Activated T-cell treated with anti-CD3 and anti-CD28 coated beads, Interleukin-2, amount 50 U/mL, for 4 hours (primary cell): Measurements from ENCODE around the gene MYCBP2. TPM values are rescaled to one million over a fixed set of nuclear protein-coding genes. Genes with fewer than 3 reads are reported as not detected.

Experiments
- ATAC-seq, 2 donors: fragments of 200-7000 bp; cut with Tn5 transposase; one replicate each; pipeline ENCODE4 v1.10.0; 2021
- DNase-seq: peaks from one replicate; pipeline ENCODE4 v3.0.0-alpha.2; 2020
- H3K27me3 Mint-ChIP-seq: one replicate; pipeline ENCODE4 v1.8.0; 2021; ENCODE audit warnings: low read depth, mixed read lengths
- H3K36me3 Mint-ChIP-seq: one replicate; pipeline ENCODE4 v1.8.0; 2022; ENCODE audit warnings: mixed read lengths; ENCODE audit not compliant: insufficient read depth
- H3K4me1 Mint-ChIP-seq: one replicate; pipeline ENCODE4 v1.8.0; 2021; ENCODE audit warnings: low read depth, mixed read lengths
- H3K4me3 Mint-ChIP-seq: one replicate; pipeline ENCODE4 v1.8.0; 2021; ENCODE audit warnings: mild to moderate bottlenecking, moderate library complexity, mixed read lengths
- H3K9me3 Mint-ChIP-seq: one replicate; pipeline ENCODE4 v1.8.0; 2021; ENCODE audit warnings: mixed read lengths
- total RNA-seq, 3 donors: library from RNA; stranded (reverse); gene quantifications; one replicate each; pipeline ENCODE4 v1.2.1, GENCODE V29; 2021

Gene MYCBP2
- total RNA-seq, 3 donors from 2014 or later: 81.1 to 96.0 (median 88.3) TPM

DNA sequence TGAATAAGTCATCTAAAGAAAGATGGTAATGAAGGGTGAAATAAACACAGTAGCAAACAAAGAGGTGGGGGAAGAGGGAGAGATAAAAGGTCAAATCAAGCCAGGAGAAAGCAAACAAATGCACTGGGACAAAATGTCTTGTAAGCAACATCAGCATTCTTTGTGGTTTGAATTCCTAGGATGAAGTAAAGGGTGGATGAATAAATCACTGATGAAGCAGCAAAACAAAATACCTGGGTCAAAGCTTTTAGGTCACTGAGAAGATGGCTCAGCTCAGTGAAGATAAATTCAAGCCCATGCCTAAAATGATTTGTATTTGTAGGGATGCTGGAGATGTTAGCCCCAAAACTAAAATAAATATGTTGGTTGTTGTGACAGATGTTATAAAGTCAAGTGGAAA is 213.4 kb downstream of the MYCBP2 start:
- ATAC-seq (no peak), DNase-seq (no peak)
- H3K4me1 Mint-ChIP-seq: no peaks in the 10 kb centered on the region
- H3K27me3 Mint-ChIP-seq: no peaks in the 10 kb centered on the region
- no peak overlapping the region for H3K4me3 Mint-ChIP-seq
- H3K9me3 Mint-ChIP-seq: peaks cover 22% of the 10 kb centered on the region
- peaks cover 53% of the 10 kb centered on the region for H3K36me3 Mint-ChIP-seq

DNA sequence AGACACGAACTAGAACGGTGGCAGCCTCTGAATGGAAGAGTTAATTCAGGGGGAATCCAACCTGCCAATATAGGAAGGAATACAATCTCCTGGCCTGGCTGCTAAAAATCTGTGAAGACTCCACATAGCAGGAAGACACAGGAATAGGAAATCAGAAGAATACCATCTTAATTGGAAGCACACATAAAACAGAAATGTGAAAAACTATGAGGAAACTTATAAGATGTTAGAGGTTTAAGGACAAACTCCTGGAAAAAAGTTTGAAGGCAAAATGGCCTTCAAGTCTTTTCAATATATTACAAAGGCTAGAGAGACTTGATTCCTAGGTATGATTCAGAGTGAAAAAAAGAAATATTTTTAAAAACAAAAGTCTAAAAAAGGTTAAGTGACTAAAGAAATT is 221.8 kb downstream of the MYCBP2 start:
- Mint-ChIP-seq H3K4me1 (no peaks in the 10 kb centered on the region), H3K9me3 (no peaks in the 10 kb centered on the region), H3K27me3 (no peaks in the 10 kb centered on the region), H3K4me3 (no peak overlapping the region), H3K36me3 (peaks cover 23% of the 10 kb centered on the region)
- no peak for ATAC-seq
- DNase-seq: no peak

DNA sequence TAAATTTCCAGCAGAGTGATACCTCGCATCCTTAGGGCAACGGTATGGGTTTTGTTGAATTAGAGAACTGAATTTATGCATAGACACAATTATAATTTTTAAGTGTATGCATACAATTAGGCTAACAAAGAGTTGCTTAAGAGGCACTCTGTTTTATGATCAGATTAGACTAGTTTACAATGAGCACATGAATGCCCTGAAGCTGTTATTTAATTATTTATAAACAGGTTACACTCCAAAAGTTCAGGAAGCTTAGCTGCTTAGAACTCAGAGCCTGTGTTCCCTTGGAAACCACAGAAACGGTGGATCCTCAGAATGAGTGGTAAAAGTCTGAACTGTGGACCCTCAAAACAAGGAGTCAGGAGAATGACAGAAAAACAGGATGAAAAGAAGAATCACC is 227.5 kb downstream of the MYCBP2 start:
- Mint-ChIP-seq H3K9me3 (no peaks in the 10 kb centered on the region), H3K4me3 (no peak overlapping the region), H3K36me3 (peaks cover 46% of the 10 kb centered on the region), H3K4me1 (no peaks in the 10 kb centered on the region), H3K27me3 (no peaks in the 10 kb centered on the region)
- ATAC-seq: no peak
- no peak for DNase-seq

DNA sequence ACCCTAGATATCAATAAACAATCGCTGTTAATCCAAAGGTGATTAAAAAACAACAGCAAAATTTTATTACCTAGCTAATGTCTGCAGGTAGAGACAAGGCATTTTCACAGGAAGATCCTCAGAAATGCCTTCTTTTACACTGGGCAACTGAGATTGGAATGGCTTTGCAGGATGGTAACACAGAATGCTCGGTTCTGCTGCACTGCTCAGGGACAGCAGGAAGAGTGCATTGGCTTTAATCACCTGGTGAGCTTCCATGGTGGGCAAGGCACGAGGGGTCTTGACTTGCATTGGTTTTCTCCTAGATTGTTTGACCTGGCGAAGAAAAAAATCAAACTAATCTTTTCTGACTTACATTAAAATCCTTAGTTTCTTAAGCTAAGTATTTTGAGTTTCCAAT is 231.6 kb downstream of the MYCBP2 start:
- Mint-ChIP-seq H3K4me1 (no peaks in the 10 kb centered on the region), H3K27me3 (no peaks in the 10 kb centered on the region), H3K36me3 (peaks cover 54% of the 10 kb centered on the region)

DNA sequence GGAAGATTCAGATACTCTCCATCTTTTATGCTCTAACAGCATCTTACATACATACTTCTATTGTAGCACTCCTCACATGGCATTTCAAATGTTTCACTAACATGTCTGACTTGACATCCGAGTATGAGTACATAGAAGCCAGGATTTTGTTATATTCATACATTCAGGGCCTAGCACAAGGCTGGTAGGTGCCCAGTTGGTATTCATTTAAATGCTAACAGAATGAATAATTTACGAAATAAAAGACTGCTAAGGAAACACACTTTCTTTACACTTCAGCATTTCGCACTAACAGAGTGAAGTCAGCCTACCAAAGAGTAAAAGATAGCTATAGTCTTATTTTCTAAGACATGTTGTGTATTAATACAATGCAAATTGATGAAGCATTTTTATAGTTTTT is 232.1 kb downstream of the MYCBP2 start:
- no peak for ATAC-seq

More for the DNA sequence above, 231.6 kb downstream of the MYCBP2 start:
- DNase-seq: no peak
- ATAC-seq: no peak
- H3K4me3 Mint-ChIP-seq: no peak overlapping the region
- H3K9me3 Mint-ChIP-seq: no peaks in the 10 kb centered on the region

DNA sequence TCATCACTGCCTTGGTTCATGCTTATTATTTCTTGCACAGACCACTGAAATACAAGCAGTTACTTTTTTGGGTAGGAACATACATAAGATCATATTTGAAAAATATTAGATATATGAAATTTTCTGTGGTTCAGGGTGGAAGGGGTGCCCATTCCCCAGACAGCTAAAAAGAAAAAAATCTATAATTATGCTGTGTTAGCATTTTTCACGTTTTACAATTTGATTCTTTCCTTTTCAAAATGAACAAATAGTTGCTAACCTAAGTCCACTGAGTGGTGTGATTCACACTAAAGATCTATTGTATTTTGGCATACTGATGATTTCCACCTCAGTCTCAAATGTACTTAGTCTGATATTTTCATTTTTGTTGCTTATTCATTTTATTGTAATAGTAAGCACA is 233.2 kb downstream of the MYCBP2 start:
- H3K4me1 Mint-ChIP-seq: no peaks in the 10 kb centered on the region
- no peak for ATAC-seq
- no peak overlapping the region for H3K4me3 Mint-ChIP-seq

More for the DNA sequence above, 232.1 kb downstream of the MYCBP2 start:
- H3K36me3 Mint-ChIP-seq: peaks cover 52% of the 10 kb centered on the region
- no peaks in the 10 kb centered on the region for H3K4me1 Mint-ChIP-seq
- H3K4me3 Mint-ChIP-seq: no peak overlapping the region
- no peak for DNase-seq
- H3K9me3 Mint-ChIP-seq: no peaks in the 10 kb centered on the region
- no peaks in the 10 kb centered on the region for H3K27me3 Mint-ChIP-seq

DNA sequence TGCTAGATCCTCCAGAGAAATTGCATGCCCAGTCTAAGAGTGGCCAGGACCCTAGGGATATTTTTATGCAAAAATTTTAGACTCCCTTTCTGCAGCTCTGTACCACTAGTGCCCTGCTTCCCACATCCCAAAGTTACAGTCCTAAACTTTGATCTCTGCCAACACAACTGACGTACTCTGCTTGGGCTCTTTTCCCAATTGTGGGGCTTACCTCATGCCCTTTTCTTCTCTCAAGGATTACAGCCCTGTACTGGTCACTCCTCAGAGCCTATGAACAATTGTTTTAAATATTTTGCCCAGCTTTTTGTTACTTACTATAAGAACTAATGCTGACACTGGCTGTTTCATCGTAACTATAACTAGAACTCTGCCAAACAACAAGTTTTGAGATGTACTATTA is 242.1 kb downstream of the MYCBP2 start:
- ATAC-seq: no peak
- Mint-ChIP-seq H3K4me1 (no peaks in the 10 kb centered on the region), H3K27me3 (no peaks in the 10 kb centered on the region)

More for the DNA sequence above, 233.2 kb downstream of the MYCBP2 start:
- H3K9me3 Mint-ChIP-seq: no peaks in the 10 kb centered on the region
- H3K27me3 Mint-ChIP-seq: no peaks in the 10 kb centered on the region
- H3K36me3 Mint-ChIP-seq: peaks cover 54% of the 10 kb centered on the region
- DNase-seq: no peak

DNA sequence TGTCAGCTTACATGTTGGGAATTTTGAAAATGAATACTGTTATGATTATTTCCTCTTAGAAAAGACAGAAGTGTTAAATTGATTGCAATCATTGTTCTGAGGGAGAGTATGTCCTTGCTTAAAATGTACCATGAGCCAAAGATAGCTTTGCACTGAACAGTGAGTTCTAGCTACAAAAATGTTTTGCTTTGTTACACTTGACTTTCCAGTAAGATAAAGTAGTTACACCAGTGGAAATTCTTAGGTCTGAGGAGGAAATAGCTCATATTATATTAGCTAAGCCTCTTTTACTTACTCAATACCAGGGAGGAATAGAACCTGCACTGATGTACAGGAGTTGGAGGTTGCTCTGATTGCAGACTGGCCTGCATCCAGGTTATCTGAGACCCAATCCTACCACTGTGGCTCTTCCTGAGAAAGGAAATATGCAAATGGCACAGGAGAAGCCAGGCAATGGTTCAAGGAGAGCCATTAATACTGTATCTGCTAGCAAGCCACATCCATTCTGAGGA is 246.9 kb downstream of the MYCBP2 start:
- Mint-ChIP-seq H3K36me3 (peaks cover 55% of the 10 kb centered on the region), H3K4me1 (no peaks in the 10 kb centered on the region), H3K9me3 (no peaks in the 10 kb centered on the region), H3K27me3 (no peaks in the 10 kb centered on the region), H3K4me3 (no peak overlapping the region)
- DNase-seq (no peak), ATAC-seq (no peak)

More for the DNA sequence above, 242.1 kb downstream of the MYCBP2 start:
- DNase-seq: no peak
- Mint-ChIP-seq H3K4me3 (no peak overlapping the region), H3K36me3 (peaks cover 51% of the 10 kb centered on the region), H3K9me3 (no peaks in the 10 kb centered on the region)

DNA sequence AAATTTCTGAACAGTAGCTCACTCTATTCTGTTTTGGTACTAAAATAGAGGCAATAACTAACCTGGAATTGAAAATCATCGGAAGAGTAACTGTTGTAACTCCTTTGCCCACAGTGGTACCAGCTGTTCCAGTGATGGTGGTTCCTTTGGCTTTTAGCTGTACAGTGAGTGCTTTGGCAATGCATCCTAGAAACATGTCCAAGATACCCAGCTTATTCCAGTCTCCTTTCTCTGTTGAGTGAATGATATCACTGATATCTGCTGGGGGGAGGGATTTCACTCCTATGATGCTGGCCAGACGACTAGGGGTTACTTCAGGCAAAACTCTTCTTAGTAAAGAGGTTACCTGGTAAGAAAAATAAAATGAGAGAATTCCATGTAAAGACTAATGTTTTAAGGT is 259.4 kb downstream of the MYCBP2 start:
- no peak overlapping the region for H3K4me3 Mint-ChIP-seq
- H3K27me3 Mint-ChIP-seq: no peaks in the 10 kb centered on the region
- no peaks in the 10 kb centered on the region for H3K9me3 Mint-ChIP-seq
- no peak for DNase-seq
- H3K4me1 Mint-ChIP-seq: peaks cover 2% of the 10 kb centered on the region
- no peak for ATAC-seq
- H3K36me3 Mint-ChIP-seq: peaks cover 38% of the 10 kb centered on the region

DNA sequence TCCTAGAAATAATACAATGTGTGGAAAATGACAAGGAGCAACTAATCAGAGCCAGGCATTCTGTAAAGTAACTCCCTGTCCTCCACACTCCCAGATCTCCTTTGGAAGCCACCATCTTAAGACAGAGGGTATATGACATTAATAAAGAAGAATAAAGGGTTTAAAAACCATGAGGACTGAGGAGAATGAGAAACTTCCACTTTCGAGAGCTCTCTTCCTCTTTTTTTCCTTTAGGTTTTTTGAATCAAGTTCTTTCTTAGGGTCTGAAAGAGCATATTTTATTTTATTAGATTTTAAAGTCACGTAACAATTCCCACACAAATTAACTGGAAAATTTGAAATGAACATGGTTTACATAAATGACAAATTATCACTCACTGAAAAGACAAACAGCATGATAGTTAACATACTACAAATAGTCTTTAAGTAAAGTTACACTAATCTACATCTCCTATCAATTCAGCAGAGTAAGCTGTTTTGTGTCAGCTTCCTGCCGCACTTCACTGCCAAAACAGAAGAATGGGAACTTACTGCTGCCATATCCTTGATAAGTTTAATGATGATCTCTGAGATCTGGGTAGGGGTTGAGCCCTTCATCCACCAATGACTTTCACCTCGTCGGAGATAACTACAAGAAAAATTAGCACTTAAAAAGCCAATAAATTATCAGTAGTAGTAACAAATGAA is 261.3 kb downstream of the MYCBP2 start:
- peaks cover 8% of the 10 kb centered on the region for H3K4me1 Mint-ChIP-seq
- peaks cover 42% of the 10 kb centered on the region for H3K36me3 Mint-ChIP-seq
- DNase-seq: no peak
- no peaks in the 10 kb centered on the region for H3K27me3 Mint-ChIP-seq
- H3K4me3 Mint-ChIP-seq: no peak overlapping the region
- no peaks in the 10 kb centered on the region for H3K9me3 Mint-ChIP-seq
- no peak for ATAC-seq

DNA sequence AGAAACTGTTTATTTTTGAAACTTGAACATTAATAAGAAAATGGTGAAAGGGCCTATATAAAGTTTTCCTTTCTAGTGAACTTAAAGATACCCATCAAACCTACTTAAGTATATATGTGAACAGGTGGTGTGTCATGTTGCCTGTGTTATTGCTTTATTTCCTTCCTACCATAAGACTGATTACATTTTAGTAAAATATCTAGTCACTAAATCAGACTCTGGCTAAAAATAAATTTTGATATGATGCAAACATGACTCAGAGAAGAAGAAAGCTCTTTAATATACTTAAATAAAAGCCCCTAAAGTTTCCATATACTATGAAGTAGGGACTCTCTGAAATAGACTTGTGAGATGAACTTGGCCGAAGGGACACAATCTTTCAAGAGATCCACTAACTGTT is 264.8 kb downstream of the MYCBP2 start:
- Mint-ChIP-seq H3K4me3 (no peak overlapping the region), H3K27me3 (no peaks in the 10 kb centered on the region), H3K4me1 (peaks cover 8% of the 10 kb centered on the region), H3K9me3 (no peaks in the 10 kb centered on the region), H3K36me3 (peaks cover 35% of the 10 kb centered on the region)
- ATAC-seq: no peak
- no peak for DNase-seq

DNA sequence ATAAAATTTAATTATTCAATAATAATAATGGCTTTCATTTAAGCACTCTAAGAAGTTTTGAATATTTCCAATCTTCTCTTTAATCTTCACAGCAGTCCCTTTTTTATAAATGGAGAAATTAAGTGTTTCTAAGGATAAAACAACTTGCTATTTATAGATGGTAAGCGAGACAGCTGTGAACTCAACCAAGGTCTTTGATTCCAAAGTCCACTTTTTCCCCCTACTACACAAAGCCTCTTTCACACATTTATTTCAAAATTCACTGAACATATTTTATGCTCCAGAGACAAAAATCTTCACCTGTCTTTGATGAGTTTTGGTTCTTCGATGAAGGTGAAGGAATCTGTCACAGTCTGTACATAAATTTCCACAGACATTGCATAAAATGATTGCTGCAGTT is 265.5 kb downstream of the MYCBP2 start:
- no peak for ATAC-seq
- peaks cover 8% of the 10 kb centered on the region for H3K4me1 Mint-ChIP-seq
- no peaks in the 10 kb centered on the region for H3K27me3 Mint-ChIP-seq
- H3K9me3 Mint-ChIP-seq: no peaks in the 10 kb centered on the region
- H3K4me3 Mint-ChIP-seq: no peak overlapping the region
- no peak for DNase-seq
- peaks cover 40% of the 10 kb centered on the region for H3K36me3 Mint-ChIP-seq

DNA sequence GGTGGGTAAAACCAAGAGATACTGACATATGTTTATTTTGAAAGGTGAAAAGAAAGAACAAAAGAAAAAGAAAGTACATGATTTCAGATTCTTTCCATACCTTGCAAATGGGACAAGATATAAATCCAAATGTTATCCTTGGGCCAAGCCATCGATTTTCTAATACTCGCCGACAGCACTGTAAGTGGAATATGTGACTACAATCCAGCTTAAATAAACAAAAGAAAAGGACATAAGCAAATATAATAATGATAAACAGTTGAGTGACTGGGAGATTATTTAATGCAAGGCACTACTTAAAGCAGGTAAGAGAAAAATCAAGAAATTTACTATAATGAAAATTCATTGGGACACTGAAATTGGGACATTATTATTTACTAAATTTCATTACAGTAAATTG is 270.0 kb downstream of the MYCBP2 start:
- Mint-ChIP-seq H3K4me3 (no peak overlapping the region), H3K9me3 (no peaks in the 10 kb centered on the region), H3K27me3 (no peaks in the 10 kb centered on the region), H3K4me1 (peaks cover under 1% of the 10 kb centered on the region), H3K36me3 (peaks cover 39% of the 10 kb centered on the region)
- DNase-seq (no peak), ATAC-seq (no peak)

DNA sequence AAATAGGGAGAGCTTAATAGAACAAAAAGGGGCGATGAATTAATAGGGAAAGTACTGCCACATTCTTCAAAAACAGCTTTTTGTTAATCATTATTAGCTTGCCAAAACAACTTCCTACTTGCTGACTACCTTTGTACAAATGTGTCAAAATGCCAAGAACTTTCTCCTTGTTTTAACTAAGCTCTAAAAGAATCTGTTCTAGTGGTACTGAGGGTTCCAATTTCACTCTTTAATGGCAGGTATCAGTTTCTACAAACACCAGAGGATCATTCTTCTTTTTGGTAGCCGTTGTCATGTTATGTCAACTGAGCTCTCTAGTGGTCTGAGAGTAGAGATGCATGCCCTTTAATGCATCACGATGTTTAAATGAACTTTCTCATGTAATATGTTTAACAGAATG is 270.5 kb downstream of the MYCBP2 start:
- no peak overlapping the region for H3K4me3 Mint-ChIP-seq
- H3K36me3 Mint-ChIP-seq: peaks cover 39% of the 10 kb centered on the region
- no peak for DNase-seq
- no peaks in the 10 kb centered on the region for H3K4me1 Mint-ChIP-seq
- no peaks in the 10 kb centered on the region for H3K9me3 Mint-ChIP-seq
- no peak for ATAC-seq
- H3K27me3 Mint-ChIP-seq: no peaks in the 10 kb centered on the region

DNA sequence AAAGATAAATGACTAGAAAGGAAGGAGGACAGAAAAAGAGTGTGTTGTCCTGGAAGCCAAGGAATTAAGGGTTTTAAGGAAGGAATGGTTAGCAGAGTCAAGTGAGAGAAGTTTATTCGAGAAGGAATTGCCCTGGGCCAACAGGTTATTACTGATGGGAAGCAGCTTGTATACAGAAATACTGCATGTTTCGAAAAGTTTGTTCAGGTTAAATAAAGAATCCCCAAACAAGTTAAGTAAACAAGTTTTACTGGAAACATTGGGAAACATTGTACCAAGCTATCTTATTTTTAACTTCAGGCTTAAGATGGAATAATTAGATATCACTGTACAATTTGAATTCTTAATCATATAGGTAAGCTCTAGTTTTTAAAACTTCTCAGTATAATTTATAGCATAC is 271.7 kb downstream of the MYCBP2 start:
- Mint-ChIP-seq H3K27me3 (no peaks in the 10 kb centered on the region), H3K9me3 (no peaks in the 10 kb centered on the region), H3K4me1 (no peaks in the 10 kb centered on the region), H3K36me3 (peaks cover 45% of the 10 kb centered on the region), H3K4me3 (no peak overlapping the region)
- DNase-seq (no peak), ATAC-seq (no peak)
